HG02970 (cell line): ENCODE data around the gene LCE4A.
"Not testable (repeated sequence)": the region's sequence is repeated elsewhere in the genome, so short reads cannot be mapped to it uniquely, and the experiment has no call there.

Experiments used
- ATAC-seq: cut with Tn5 transposase; IDR thresholded peaks from one replicate; pipeline ENCODE4 v1.9.1; 2021; ENCODE audit warnings: mild to moderate bottlenecking, moderate library complexity, moderate number of reproducible peaks; ENCODE audit not compliant: unreplicated experiment, low FRiP score

Gene LCE4A

DNA sequence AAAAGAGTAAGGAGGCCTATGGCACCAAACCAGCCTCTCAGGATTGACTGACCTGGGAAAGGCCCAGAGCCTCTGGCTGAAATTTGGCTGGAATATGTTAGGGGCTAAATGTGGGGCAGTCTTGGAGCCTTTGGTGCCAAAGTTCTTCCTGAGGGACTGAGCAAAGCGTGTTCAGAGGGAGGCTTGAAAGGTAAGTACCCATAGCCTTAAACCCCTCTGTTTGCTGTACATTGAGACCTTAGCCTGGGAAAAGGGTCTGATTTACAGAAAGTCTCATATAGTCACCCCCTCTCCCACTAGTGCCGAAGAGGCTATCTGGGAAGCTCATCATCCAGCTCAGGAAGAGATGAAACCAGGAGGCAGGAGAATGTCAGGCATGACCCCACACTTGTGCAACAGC lies at the start of gene LCE4A:
Gene LCE4A, plus strand, starts transcription at position 301 of the 400 bp plus-strand sequence. CDS start 916 bp downstream, outside the sequence.
- ATAC-seq = no peak

- no peak for ATAC-seq
These were observed 49.3 kb upstream of the LCE4A start for GRCh38 chr1:152658649-152659048.

DNA sequence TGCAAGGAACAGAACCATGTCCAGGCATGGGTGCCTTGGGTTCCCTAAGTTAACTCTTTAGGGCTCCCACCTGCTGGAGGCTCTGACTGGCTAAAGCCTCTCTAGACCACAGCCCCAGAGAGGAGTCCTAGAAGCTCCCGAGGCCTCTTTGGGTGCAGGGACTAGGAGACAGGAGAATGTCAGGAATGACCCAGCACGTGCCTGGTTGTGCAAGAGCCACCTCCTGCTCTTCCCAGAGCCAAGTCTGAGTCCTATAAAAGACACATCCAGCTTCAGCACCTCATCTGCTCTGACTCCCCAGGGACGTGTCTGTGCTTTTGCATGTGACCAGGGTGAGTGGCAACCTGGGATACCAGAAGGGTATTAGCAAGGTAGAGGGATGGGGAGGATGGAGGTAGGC lies 44.9 kb upstream of the LCE4A start, which contains the start of gene LCE2D:
Gene LCE2D, plus strand, starts transcription at position 283 of the 400 bp plus-strand sequence. CDS start 726 bp downstream, outside the sequence.
- ATAC-seq = no peak

DNA sequence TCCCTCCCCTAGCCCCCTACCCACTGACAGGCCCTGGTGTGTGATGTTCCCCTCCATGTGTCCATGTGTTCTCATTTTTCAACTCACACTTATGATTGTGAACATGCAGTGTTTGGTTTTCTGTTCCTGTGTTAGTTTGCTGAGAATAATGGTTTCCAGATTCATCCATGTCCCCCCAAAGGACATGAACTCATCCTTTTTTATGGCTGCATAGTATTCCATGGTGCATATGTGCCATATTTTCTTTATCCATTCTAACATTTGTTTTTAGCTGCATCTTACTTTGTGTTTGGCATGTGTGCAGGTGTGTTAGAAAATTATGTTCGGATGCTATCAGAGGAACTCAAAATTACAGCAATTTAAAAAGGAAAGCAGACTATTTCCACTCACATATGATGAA lies 41.8 kb upstream of the LCE4A start:
- not testable (repeated sequence) for ATAC-seq

GRCh38 chr1:152667648-152668047 lies 40.3 kb upstream of the LCE4A start:
- no peak for ATAC-seq

GRCh38 chr1:152673016-152673415 lies 34.9 kb upstream of the LCE4A start:
- no peak for ATAC-seq

- not testable (repeated sequence) for ATAC-seq
These were observed 33.0 kb upstream of the LCE4A start, which contains the start of gene LCE2C for GRCh38 chr1:152674983-152675382. Gene LCE2C, plus strand, starts transcription at chr1:152675279. Its CDS starts 737 bp downstream, at chr1:152676016.

GRCh38 chr1:152679459-152679858 lies 28.5 kb upstream of the LCE4A start:
- no peak for ATAC-seq

DNA sequence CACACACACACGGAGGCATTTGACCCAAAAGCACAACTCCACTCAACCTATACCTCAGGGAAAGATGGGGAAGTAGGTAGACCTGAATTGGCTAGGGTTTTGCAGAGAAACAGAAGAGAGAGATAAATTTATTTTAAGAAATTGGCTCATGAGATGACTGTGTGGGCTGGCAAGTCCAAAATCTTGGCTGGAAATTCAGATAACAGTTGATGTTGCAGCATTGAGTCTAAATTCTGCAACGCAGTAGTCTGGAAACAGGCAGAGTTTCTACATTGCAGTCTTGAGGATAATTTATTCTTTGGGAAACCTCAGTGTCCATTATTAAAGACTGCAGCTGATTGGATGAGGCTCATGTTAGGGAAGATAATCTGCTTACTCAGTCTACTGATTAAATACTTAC lies 26.3 kb upstream of the LCE4A start:
- ATAC-seq = no peak

GRCh38 chr1:152683846-152684245 lies 24.1 kb upstream of the LCE4A start:
- no peak for ATAC-seq

DNA sequence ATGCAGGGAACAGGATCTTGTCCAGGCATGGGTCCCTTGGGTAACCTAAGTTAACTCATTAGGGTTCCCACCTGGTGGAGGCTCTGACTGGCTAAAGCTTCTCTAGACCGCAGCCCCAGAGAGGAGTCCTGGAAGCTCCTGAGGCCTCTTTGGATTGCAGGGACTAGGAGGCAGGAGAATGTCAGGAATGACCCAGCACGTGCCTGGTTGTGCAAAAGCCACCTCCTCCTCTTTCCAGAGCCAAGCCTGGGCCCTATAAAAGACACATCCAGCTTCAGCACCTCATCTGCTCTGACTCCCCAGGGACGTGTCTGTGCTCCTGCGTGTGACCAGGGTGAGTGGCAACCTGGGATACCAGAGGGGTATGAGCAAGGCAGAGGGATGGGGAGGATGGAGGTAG lies 22.1 kb upstream of the LCE4A start, which contains the start of gene LCE2B:
Gene LCE2B, plus strand, starts transcription at position 301 of the 400 bp plus-strand sequence. CDS start 721 bp downstream, outside the sequence.
- ATAC-seq = not testable (repeated sequence)

DNA sequence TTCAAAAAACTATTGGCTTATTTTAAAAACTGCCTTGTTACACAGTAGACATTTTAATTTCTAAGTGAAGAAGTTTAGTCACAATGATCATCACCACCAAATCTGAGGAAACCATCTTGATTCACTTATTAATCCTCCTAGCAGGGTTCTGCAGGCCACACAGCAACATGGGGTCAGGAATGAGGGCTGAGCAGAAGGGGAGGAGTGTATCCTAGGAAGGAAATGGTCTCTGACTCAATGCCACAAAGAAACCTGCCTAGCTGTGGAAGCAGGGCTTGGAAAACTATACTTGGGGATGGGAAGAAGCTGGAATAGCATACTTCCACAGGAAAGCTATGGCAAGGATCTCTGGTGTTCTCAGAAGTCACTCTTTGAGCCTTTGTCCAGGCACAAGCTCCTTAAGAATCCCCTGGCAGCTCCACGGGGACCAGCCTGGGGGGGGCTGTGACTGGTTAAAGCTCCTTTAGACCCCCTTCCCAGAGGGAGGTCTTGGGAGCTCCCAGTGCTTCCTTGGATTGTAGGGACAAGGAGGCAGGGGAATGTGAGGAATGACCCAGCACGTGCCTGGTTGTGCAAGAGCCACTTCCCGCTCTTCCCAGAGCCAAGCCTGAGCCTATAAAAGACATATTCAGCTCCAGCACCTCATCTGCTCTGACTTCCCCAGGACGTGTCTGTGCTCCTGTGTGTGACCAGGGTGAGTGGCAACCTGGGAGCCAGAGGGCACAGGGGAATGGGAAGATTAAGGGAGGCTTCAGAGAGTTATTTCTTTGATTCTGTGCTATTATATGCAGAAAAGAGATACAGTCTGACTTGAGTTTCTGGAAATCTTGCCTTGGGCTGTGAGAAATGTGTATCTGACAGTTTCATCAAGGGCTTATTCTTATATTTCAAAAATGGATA lies 10.0 kb upstream of the LCE4A start, which contains the start of gene LCE2A:
Gene LCE2A, plus strand, starts transcription at position 645 of the 900 bp plus-strand sequence. CDS start 557 bp downstream, outside the sequence.
- ATAC-seq = no peak

DNA sequence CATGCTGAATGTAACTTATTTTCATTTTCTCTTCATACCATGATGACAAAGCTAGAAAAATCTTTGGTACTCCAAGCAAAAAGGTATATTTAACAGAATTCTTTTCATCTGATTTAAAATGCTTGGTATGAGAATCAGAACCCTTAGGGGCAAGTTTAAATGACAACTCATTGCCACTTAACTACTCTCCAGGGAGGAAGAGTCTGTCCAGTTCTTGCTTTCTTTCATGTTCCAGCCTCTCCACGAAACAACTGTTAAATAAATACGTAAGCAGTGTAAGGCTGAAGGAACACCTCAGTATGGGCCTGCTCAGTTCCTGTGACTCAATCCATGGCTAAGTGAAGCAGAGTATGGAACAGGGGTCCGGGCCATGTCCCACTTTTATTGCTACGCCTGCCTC lies 8.2 kb upstream of the LCE4A start:
- ATAC-seq = no peak

GRCh38 chr1:152718238-152718637 lies 10.3 kb downstream of the LCE4A start:
- ATAC-seq = no peak

GRCh38 chr1:152725261-152725660 lies 17.3 kb downstream of the LCE4A start:
- no peak for ATAC-seq

DNA sequence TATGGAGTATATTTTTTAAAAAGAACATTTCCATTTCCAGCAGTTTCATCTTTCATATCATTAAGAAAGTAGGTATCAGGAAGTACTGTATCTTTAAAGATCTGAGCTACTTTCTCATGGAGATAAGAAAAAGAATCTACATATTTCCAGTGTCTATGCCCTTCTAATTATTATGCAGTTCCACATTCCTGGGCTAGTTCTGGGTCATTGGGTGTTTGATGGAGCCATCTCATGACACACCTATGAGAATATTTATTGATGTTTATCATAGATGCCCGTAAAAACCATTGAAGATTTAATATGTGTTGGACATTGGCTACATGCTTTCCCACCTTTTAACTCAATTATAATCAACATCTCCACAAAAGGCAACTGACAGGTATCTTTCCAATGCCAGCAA lies 21.0 kb downstream of the LCE4A start:
- no peak for ATAC-seq

DNA sequence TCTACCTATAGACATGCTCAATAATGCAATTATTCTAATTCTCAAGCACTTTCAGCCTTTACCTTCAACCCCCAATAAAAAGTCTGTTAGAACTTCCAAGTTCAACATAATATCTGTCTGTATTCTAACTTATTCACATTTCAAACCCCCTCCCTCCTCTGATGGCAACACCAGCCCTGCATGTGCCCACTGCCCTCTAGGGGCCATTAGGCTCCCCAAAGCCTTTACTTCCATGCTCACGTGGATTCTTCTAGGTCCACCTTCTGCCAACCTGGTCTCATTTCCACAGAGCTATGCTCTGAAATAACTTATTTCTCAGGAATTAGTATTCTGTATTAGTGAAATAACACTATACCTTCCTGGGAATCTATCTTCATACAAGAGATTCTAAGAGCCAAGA lies 27.7 kb downstream of the LCE4A start:
- no peak for ATAC-seq

GRCh38 chr1:152737997-152738396 lies 30.0 kb downstream of the LCE4A start:
- no peak for ATAC-seq

DNA sequence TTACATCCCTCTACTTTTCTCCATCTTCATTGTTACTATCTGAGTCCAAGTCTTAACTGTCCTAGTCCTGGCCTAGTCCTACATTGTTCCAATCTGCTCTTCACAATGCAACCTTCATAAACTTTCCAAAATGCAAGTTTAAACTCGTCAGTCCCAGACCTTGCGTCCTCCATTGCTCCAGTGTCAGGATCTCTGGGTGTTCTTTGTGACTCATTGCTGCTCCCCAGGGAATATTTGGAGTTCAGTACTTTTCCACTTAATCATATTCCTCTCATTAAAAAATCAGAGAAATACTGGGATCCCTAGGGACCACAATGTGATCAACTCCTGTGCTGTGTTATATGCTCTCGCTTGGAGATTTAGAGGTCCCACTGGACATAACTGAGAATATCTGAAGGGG lies 31.9 kb downstream of the LCE4A start:
- ATAC-seq = no peak

DNA sequence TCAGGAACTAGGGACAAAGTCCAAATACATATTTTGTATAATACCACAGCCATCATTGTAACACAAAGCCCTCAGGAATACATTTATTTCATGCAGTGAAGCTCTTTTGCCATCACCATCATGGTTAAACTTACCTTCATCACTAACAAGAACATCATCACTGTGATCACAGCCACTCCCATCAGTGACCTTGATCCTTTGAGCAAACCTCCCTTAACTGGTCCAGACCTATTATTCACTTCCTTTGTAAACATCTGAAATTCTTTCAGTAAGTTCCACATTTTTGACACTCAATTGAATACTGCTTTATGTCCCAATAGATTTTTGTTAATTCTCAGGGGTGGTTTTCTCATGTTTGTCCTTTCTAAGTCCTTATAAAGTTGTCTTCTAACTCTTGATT lies 33.7 kb downstream of the LCE4A start:
- ATAC-seq = no peak

- ATAC-seq = no peak
These were observed 35.6 kb downstream of the LCE4A start for GRCh38 chr1:152743371-152744145.
